GM19240 (cell line): Measurements from ENCODE around the gene FRMD3.
"Not testable (repeated sequence)": the region's sequence is repeated elsewhere in the genome, so short reads cannot be mapped to it uniquely, and the experiment has no call there.

Experiments
- DNase-seq: peaks from one replicate; pipeline ENCODE4 v3.0.0; 2011; ENCODE audit warnings: low spot score; ENCODE audit not compliant: insufficient read length

FRMD3 gene

GRCh38 chr9:83523684-83524083 lies 14.5 kb downstream of the FRMD3 start:
- no peak for DNase-seq

DNA sequence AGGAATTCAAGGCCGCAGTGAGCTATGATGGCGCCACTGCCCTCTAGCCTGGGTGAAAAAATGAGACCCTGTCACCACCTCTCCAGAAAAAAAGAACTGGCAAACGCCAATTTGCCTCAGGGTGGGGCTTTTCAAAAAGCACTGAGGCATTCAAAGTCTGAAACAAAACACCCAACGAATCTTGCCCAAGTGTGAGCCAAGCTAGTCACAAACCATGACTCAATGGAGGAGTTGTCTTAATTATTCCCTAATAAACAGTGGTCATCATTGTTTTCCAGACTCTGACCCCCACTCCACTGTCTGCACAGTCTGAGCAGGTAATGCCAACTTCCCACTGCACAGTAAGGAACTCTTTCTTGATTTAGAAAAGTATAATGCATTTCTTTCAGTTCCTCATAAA lies 16.8 kb downstream of the FRMD3 start:
- DNase-seq: no peak

GRCh38 chr9:83521011-83521410 lies 17.2 kb downstream of the FRMD3 start:
- DNase-seq: no peak

GRCh38 chr9:83520292-83520691 lies 17.9 kb downstream of the FRMD3 start:
- no peak for DNase-seq

DNA sequence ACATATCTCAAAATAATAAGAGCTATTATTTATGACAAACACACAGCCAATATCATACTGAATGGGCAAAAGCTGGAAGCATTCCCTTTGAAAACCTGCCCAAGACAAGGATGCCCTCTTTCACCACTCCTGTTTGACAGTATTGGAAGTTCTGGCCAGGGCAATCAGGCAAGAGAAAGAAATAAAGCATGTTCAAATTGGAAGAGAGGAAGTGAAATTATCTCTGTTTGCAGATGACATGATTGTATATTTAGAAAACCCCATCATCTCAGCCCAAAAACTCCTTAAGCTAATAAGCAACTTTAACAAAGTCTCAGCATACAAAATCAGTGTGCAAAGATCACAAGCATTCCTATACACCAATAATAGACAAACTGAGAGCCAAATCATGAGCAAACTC lies 20.2 kb downstream of the FRMD3 start:
- not testable (repeated sequence) for DNase-seq

GRCh38 chr9:83514767-83515166 lies 23.4 kb downstream of the FRMD3 start:
- DNase-seq: no peak

GRCh38 chr9:83512621-83513020 lies 25.6 kb downstream of the FRMD3 start:
- no peak for DNase-seq

- DNase-seq: no peak
Observed at GRCh38 chr9:83511051-83511450, 27.1 kb downstream of the FRMD3 start.

GRCh38 chr9:83509402-83509801 lies 28.8 kb downstream of the FRMD3 start:
- DNase-seq: no peak

DNA sequence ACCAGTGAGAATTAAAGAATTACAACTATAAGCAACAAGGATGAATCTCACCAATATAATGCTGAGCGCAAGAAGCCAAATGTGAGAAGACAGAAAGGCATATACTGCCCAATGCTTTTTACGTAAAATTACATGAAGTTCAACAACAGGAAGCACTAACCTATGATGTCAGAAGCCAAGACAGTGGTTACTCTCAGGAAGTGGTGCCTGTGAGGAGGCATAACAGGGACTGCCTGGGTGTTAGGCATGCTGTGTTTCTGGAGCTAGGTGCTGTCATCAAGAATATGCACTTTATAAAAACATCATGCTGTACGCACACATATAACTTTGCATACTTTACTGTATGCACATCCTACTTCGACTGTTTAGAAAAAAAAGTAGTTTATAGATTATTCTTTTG lies 30.1 kb downstream of the FRMD3 start:
- no peak for DNase-seq

DNA sequence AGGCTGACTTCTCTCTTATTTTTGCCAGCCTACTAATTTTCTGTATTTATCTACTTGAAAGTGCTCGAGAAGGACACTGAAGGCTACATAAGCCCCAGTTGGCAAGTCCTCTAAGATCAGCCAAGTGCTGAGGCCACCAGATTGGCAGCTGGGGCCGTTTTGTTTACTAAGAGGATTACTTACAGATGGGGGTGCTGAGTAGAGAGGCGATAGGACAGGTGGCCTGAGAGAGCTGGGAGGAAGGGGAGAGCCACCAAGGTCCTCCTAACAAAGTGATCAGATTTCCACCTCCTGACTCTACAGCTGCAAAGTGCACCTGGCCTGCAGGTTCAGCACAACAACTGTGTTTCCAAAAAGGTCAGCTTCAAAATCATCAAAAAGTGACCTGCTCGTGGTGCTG lies 32.9 kb downstream of the FRMD3 start:
- DNase-seq: no peak

DNA sequence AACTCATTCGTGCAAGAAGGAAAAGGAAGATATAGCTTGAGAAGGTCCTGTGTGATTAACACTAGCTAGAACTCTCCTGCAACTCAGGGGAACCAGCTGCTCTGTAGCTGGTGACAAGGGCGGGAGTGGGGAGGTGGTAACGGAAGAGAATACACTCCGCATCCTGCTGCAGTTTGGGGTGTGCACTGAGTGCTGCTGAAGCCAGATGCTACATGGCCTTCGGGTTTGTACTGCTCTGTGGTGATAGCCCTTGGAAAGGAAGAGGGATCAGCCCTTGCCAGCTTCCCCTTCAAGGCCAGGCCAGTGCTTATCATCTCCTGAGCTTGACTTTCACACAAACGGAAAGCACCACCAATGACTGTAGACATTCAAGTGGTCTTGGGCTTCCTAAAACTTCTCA lies 34.3 kb downstream of the FRMD3 start:
- no peak for DNase-seq

DNA sequence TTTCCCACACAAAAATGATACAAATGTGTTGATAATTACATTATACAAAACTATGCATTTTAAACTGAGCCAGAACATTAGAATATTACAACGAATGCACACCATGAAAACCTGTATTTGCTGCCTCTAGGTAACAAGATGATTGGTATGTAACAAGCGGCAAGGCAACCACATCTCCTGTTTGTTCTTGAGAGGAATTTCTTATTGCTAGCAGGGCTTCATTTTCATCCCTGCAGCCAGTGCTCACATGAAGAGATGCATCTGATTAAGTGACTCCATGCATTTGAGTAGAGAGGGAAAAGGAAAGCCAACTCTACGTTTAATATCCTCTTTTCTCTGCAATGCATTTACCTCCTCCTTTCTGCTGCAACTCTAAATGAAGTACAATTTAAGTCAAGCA lies 36.6 kb downstream of the FRMD3 start:
- no peak for DNase-seq

GRCh38 chr9:83497441-83497840 lies 40.8 kb downstream of the FRMD3 start:
- no peak for DNase-seq

- no peak for DNase-seq
Observed at GRCh38 chr9:83491995-83492394, 46.2 kb downstream of the FRMD3 start.

DNA sequence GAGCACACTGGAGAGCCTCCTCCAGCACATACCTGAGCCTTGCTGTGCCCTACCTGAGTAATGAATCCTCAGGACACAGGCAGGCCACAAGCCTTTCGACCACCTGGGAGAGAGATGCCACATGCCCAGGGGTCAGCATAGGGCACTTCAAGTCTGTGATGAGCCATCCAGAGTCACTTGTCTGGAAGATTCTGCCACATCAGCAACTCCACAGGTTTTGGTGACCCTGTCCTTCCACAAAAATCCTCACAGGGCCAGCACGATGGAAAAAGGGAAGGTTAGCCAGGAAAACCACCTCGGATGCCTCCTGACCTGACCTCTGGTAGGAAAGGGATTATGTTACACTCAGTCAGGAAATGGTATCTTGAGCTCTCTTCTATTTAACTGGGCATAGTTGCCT lies 46.8 kb downstream of the FRMD3 start:
- no peak for DNase-seq

- DNase-seq: no peak
Observed at GRCh38 chr9:83489961-83490360, 48.2 kb downstream of the FRMD3 start.

- DNase-seq: no peak
Observed at GRCh38 chr9:83484990-83485389, 53.2 kb downstream of the FRMD3 start.

DNA sequence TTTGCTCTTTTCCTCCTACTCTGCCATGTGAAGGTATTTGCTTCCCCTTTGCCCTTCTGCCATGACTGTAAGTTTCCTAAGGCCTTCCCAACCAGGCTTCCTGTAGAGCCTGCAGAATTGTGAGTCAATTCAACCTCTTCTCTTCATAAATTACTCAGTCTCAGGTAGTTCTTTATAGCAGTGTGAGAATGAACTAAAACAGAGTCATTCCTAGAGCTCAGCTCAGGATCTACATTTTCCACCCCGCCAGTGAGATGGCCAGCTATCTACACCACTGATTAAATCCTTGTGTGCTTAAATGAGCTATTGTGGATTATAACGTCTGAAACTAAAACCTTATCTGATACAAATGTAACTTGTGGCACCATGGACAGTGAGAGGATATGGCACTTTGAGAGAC lies 55.0 kb downstream of the FRMD3 start:
- DNase-seq: no peak

DNA sequence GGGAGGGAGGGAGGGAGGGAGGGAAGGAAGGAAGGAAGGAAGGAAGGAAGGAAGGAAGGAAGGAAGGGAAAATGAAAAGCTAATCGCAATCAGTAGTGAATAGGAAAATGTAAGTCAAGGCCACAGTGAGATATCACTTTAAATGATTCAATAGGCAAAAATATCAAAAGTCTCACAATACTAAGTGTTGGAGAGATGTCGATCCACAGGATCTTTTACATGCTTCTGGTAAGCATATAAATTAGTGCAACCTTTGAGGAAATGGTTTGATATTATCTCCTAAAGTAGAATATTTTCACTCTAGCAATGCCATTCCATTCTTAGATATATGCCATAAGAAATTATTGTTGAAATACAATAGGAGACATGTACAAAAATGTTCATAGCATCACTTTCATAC lies 58.4 kb downstream of the FRMD3 start:
- DNase-seq: no peak

- no peak for DNase-seq
Observed at GRCh38 chr9:83477571-83477970, 60.6 kb downstream of the FRMD3 start.

DNA sequence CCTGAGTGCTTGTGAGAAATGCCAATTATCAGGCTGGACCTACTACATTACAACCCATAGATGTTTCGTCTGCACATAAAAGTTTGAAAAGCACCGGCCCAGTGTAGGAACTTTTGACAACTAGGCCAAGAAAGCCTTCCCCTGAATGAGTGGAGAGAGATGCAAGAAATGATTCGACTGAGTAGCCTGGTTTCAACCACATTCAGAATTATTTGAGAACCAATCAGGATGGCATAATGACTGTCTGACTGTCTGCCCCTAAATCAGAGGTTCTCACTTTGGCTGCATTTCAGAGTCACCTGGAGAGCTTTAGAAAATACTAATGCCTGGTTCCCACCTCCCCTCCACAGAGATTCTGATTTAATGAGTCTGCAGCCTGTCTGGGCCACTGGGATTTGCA lies 61.1 kb downstream of the FRMD3 start:
- DNase-seq: no peak

DNA sequence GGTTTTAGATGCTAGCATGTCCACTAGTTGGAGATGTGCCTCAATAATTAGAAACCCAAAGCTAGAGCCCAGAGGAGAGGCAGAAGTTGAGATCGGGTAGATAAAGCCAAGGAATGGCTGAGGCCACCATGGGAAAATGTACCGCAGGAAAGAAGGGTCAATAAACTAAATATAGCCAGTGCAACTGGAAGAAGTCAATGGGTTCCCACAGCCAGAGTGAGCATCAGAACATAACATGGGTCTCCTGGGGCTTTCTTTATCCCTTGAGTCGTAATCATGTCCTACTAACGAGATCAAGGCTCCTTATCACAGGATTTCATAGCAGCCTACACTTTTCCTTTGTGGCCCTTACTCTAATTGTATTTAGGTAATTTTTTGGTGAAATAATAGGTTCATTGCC lies 61.7 kb downstream of the FRMD3 start:
- DNase-seq: no peak

DNA sequence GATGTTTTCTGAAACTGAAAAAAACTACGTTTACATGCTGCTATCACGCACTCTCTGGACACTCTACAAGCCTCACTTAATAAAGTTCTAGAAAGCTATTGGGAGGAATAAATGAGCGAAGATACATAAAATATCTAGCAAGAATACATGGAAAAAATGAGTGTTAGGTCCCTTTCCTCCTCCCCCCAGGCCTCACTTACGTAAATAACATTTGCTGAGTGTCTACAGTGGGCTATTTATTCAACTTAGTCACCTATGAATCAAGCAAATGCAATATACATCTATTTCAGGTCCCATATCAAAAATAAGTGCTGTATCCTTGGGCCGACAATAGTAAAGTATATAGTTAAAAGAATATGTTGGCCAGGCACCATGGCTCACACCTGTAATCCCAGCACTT lies 62.5 kb downstream of the FRMD3 start:
- DNase-seq: no peak

- no peak for DNase-seq
Observed at GRCh38 chr9:83474631-83475030, 63.6 kb downstream of the FRMD3 start.
